CD4-positive, alpha-beta T cell treated with Interleukin-17A for 1 hour (primary cell): Measurements from ENCODE around the gene NR1D1.

Experiments used
- DNase-seq: peaks from one replicate; pipeline ENCODE4 v3.0.0-alpha.2; 2020

Gene NR1D1

DNA sequence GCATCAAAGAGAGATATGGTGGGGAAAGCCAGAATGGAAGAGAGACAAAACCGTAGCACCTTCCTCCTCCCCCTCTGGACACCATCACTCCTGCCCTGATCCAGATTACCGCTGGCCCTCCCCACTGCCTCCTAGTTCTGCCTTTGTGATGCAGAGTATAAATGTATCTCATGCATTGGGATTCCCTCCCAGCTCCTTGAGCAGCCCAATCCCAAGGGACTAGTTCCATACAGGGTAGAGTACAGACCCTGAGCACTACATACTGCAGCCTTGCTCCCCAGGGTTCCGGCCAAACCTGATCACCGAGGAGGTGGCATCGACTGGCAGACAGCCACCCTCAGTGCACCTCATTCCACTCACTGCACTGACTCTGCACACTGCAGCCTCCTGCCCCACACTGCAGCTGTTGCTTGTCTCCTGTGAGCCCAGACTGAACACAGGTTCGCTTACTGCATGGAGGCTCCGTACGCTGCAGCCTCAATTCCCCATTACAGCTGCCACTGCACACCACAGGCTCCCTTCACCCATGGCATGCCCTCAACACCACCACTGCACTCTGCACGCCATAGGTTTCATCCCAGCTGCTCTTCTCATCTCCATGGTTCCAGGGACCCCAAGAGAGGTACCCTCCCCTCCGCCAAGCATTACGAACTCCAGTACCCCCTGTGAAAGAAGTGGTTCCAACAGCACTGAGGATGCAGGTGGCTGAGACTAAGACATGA lies 39.3 kb downstream of the NR1D1 start:
- DNase-seq, result no peak

DNA sequence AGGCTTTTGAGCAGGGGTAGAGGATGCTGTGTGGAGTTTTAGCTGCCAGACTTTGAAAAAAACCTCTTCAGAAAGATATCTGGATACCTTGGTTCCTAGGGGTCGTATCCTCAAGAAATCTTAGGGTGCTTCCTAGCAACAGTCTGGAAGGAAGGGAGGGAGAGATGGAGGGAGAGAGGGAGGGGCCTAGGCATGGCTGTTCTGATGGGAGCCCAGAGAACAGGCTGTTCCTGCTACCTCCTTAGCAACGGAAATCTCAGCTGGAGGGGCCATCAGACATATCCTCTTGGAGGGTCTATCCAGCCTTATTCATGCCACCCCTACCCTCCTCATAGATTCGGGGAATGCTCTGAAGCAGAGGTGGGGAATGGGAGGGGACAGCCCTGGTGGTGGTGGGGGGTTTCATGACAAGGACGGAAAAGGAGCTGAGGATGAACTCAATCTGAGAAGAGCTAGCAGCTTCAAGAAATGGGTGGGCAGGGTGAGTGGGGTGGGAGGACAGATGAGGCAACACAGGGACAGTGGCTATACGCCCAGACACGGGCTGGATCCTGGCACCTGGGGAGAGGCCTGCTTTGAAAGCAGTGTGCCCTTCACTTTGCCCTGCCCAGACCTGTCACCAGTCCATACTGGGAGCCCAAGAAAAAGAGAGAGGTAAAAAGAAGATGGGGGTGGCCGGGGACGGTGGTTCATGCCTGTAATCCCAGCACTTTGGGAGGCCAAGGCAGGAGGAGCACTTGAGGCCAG lies 40.5 kb downstream of the NR1D1 start:
- DNase-seq, result no peak

DNA sequence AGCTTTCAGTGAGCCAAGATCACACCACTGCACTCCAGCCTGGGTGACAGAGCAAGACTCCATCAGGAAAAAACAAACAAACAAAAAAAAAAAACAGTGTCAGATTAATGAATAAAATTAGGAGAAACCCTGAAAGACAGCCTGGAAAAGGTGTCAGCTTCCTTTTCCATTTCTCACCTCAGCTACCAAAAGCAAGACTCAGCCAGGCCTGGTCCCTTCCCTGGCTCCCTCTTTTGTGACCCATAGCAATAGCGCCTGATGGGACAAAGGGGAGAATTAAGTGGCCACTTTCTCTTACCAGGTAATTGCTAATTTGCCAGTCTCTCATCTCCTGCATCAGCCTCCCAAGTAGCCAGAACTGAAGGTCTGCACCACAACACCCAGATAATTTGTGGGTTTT lies 41.5 kb downstream of the NR1D1 start:
- DNase-seq, result no peak

DNA sequence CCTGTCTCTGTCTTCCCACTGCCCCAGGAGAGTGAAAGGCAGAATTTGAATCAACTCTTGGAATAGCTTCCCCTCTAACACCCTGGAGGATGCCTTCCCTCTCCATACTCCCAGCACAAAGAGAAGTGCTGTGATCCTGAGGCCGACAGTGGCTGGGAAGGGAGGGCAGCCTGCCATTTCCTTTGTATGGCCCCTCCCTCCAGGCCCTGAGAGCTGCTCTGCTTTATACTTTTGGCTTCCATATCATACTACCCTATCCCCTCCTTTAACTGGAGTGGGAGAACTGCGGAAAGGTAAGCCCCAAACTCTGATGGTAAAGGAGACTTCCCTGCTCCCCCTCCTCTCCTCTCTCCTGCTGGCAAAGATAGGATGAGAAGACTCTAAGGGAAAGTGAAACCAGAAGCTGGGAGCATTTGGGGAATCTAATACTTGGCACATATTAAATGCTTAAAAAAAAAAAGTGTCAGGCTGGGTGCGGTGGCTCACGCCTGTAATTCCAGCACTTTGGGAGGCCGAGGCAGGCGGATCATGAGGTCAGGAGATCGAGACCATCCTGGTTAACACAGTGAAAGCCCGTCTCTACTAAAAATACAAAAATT lies 42.1 kb downstream of the NR1D1 start:
- no peak for DNase-seq

DNA sequence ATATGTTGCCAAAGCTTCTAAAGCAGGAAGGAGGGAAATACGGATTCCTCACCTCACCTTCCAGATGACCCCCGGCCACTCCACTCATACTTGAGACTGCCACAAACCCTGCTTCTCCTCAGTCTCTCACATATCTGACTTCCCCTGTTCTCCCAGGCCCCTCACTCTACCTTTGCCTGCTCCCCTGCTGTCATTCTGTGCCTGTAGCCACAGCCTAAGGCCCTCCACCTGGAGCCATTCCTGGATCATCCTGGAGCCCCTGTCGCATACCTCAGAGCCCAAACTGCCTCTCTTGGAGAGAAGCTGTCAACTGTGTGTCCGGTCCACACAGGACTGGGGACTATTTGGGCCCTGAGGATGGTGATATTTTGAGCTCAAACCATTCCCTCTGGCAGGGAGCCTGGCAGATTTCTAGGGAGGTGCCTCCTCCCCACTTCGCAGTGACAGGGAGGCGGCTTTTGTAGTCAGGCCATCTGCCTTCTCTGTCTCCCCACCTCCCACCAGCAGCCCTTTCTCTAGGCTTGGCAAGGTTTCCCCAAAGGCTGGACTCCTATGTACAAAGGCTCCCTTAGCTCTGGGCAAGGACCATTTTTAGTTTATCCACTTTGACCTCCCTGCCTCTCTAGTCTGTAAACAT lies 43.9 kb downstream of the NR1D1 start:
- no peak for DNase-seq
